ENCODE measurements around the gene ACER1. TPM values are rescaled to one million over a fixed set of nuclear protein-coding genes. Genes with fewer than 3 reads are reported as not detected.

ACER1 gene
- total RNA-seq = under 1 TPM in 1 of 2 donors, not detected in 1; 0.24 TPM

GRCh38 chr19:6333439-6333838, at the start of gene ACER1:
Gene ACER1 (minus strand): TSS chr19:6333612. CDS start chr19:6333551, 61 bp downstream.
- no peak for DNase-seq (ENCODE audit: low spot score)
- Histone ChIP-seq H3K27me3 (no peaks in the 10 kb centered on the region), H3K27ac (no peak within 1 kb of the TSS), H3K4me3 (no peak within 1 kb of the TSS), H3K4me1 (no peaks in the 10 kb centered on the region), H3K36me3 (no peaks in the 10 kb centered on the region), H3K9me3 (no peaks in the 10 kb centered on the region)
- TF ChIP-seq CTCF (IDR thresholded peaks at IDR 0.05) = no peak

DNA sequence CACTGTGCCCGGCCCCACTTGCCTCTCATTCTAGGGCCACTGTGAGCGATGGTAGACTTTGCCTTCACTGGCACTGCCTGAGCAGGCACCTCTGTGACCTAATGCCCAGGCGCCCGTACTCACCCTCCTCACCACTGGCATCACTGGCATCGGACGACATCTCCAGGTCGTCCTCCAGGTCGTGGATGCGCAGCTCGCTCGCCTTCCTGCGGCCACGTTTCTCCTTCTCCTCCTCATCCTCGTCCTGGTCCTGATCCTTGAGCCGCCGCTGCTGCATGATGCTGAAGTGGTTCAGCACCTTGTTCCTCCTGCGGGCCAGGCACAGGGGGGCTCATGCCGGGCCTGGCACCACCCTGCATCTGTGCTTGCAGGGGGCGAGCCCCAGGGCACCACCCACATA, 49.8 kb upstream of the ACER1 start:
- Histone ChIP-seq H3K9me3 (no peaks in the 10 kb centered on the region), H3K4me1 (no peaks in the 10 kb centered on the region), H3K36me3 (peaks cover 74% of the 10 kb centered on the region), H3K27ac (no peak overlapping the region), H3K4me3 (no peak overlapping the region), H3K27me3 (no peaks in the 10 kb centered on the region)
- no peak for DNase-seq (ENCODE audit: low spot score)
- no peak for TF ChIP-seq CTCF (IDR thresholded peaks at IDR 0.05)

DNA sequence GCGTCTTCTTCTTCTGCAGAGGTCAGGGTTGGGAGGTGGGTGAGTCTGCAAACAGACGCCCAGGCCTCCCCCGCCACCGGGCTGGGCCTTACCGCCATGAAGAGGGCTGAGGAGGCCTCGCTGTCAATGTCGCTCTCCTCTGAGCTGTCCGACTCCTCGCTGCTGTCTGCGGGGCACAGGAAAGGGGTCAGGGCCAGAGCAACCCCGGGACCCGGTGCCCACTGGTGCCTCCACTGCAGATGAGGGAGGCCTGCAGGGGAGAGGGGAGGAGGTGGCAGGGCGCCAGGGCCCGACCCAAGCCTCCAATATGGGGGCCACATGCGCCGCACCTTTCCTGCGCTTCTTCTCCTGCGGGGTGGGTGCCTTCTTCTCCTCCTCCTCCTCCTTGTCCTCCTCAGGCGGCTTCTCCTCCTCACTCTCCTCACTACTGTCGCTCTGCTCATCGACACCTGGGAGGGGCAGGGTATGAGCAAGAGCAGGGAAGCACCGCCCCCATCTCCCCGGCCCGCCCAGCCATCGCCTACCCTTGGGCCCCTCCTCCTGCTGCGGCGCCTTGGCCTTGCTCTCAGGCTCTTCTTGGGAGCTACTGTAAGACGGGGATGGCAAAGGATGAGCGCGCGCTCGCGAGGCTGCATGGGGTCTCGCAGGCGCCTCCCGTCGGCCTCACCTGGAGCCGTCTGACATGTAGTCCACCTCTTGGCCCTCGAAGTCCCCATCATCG, 47.8 kb upstream of the ACER1 start:
- DNase-seq (ENCODE audit: low spot score) = no peak
- Histone ChIP-seq H3K9me3 (no peaks in the 10 kb centered on the region), H3K4me1 (no peaks in the 10 kb centered on the region), H3K27ac (no peak overlapping the region), H3K4me3 (no peak overlapping the region), H3K27me3 (no peaks in the 10 kb centered on the region), H3K36me3 (peaks cover 56% of the 10 kb centered on the region)
- TF ChIP-seq CTCF (IDR thresholded peaks at IDR 0.05) = no peak

DNA sequence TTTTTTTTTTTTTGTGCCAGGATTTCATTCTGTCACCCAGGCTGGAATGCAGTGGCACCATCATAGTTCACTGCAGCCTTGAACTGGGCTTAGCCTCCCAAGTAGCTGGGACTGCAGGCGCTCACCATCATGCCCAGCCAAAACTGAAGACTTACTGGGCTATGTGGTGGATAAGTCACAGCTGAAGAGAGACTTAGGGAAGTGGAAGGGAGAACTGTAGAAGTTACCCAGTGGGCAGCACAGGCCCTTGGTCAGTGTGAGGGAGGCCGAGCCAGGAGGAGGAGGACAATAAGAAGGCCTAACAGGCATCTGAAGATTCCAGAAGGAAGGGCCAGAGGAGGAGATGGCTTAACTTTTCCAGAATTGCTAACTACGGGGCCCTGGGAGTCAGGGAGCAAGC, 46.3 kb upstream of the ACER1 start:
- Histone ChIP-seq H3K27me3 (no peaks in the 10 kb centered on the region), H3K9me3 (no peaks in the 10 kb centered on the region), H3K36me3 (peaks cover 48% of the 10 kb centered on the region), H3K27ac (no peak overlapping the region), H3K4me3 (no peak overlapping the region), H3K4me1 (no peaks in the 10 kb centered on the region)
- TF ChIP-seq CTCF (IDR thresholded peaks at IDR 0.05) = no peak
- no peak for DNase-seq (ENCODE audit: low spot score)

DNA sequence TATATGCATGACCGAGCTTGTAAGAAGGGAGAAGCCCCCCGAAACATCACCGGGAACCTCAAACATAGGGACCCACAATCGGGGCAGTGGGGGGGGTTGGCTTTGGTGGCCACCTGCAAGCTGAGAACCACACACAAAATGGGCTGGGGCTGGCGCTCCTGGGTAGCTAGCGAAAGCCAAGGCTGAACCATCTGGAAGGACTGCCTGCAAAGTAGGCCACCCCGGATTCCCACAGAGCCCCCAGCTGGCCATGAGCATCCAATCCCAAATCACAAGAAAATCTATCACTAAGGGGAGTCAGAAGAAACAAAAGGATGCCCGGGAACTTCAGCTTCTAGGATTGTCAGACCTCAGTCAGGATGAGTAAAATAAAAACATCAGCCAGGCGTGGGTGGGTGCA, 45.1 kb upstream of the ACER1 start:
- Histone ChIP-seq H3K4me1 (peaks cover 0 to 8% of the 10 kb centered on the region in 2 donors), H3K36me3 (peaks cover 44% of the 10 kb centered on the region), H3K4me3 (no peak overlapping the region), H3K9me3 (no peaks in the 10 kb centered on the region), H3K27me3 (no peaks in the 10 kb centered on the region), H3K27ac (no peak overlapping the region)
- TF ChIP-seq CTCF (IDR thresholded peaks at IDR 0.05) = no peak
- DNase-seq (ENCODE audit: low spot score) = no peak

DNA sequence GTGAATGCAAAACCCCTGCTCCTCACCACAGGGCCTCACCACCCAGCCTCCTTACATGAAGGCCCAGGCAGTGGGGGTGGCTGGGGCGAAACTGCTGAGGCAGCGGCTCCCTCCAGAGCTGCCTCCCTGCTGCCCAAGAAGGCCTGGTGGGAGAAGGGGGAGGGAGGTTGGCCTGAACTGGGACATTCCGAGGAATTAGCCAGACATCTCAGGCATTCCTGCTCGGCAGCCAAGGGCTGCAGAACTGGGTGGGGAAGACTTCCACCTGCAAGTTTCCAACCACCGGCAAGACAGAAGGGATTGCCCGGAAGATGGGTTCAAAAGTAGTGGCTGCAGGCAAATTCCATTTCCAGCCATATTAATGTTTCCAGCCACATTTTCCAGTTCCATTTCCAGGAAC, 44.6 kb upstream of the ACER1 start:
- H3K4me3 ChIP-seq = no peak overlapping the region
- no peaks in the 10 kb centered on the region for H3K27me3 ChIP-seq
- H3K36me3 ChIP-seq = peaks cover 40% of the 10 kb centered on the region
- DNase-seq (ENCODE audit: low spot score) = no peak
- TF ChIP-seq CTCF (IDR thresholded peaks at IDR 0.05) = no peak
- peaks cover 0 to 9% of the 10 kb centered on the region in 2 donors for H3K4me1 ChIP-seq
- H3K27ac ChIP-seq = no peak overlapping the region
- no peaks in the 10 kb centered on the region for H3K9me3 ChIP-seq

Data from right atrium auricular region (tissue), 2 donors.